ENCODE measurements around the gene PYGM.

Gene PYGM

GRCh38 chr11:64724863-64725532 is 34.8 kb downstream of the PYGM start:
- TF ChIP-seq, protein P1, sequence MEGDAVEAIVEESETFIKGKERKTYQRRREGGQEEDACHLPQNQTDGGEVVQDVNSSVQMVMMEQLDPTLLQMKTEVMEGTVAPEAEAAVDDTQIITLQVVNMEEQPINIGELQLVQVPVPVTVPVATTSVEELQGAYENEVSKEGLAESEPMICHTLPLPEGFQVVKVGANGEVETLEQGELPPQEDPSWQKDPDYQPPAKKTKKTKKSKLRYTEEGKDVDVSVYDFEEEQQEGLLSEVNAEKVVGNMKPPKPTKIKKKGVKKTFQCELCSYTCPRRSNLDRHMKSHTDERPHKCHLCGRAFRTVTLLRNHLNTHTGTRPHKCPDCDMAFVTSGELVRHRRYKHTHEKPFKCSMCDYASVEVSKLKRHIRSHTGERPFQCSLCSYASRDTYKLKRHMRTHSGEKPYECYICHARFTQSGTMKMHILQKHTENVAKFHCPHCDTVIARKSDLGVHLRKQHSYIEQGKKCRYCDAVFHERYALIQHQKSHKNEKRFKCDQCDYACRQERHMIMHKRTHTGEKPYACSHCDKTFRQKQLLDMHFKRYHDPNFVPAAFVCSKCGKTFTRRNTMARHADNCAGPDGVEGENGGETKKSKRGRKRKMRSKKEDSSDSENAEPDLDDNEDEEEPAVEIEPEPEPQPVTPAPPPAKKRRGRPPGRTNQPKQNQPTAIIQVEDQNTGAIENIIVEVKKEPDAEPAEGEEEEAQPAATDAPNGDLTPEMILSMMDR (IDR thresholded peaks at IDR 0.05), result no peak
- TF ChIP-seq ZFX (IDR thresholded peaks at IDR 0.05; ENCODE audit: borderline replicate concordance), result no peak
- no peak overlapping the region for H3K27ac ChIP-seq

DNA sequence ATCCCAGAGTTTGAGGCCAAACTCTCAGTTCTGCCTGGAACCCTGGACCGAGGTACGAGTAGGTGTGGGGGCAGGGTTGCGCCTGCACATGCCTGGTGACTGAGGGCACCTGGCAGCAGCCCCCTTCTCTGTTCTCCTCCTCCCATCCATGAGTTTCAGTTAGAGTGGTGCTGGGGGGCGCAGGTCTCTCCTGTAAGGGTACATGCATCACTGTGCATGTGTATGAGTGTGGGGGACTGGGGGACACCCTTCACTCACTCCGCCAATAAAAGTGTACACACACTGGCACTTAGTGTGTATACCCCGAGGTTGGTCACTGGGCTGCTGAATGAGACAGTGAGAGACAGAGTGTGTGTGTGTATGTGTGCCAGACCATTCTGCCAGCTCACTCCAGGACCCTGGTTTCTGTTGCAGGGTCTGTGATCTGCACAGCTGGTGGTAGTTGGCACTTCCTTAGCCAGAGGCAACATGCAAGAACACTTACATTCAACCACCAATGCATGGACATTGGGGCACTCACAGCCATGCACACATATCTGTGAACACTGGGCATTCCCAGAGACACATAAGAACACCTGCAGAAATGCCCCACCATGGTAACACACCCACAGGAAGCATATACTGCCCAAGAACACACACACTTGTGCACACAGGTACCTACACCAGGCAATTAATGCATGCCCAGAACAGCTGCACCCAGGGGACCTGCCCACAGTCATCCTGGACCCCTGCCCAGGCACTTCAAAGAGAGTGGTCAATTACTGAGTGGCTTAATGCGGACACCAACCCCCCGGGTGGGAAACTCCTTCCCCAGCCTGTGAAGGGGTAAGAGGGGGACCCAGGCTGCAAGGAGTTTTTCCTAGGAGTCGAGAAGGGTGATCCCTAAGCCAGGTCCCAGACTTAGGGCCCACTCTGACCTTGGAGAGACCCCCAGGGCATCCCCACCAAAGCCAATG is 35.6 kb downstream of the PYGM start:
- TF ChIP-seq, protein P1 (IDR thresholded peaks at IDR 0.05), result no peak
- TF ChIP-seq ZFX (IDR thresholded peaks at IDR 0.05; ENCODE audit: borderline replicate concordance), result no peak
- H3K27ac ChIP-seq, result no peak overlapping the region

- TF ChIP-seq ZFX (IDR thresholded peaks at IDR 0.05; ENCODE audit: borderline replicate concordance), result no peak
- TF ChIP-seq, protein P1 (IDR thresholded peaks at IDR 0.05), result peak; percentile 99
- H3K27ac ChIP-seq, result no peak within 1 kb of the TSS
Measured at GRCh38 chr11:64723117-64723906, 36.5 kb downstream of the PYGM start, which contains the start of gene NRXN2. NRXN2 (minus strand) TSS chr11:64723197; CDS start chr11:64713699, 9,498 bp downstream.

DNA sequence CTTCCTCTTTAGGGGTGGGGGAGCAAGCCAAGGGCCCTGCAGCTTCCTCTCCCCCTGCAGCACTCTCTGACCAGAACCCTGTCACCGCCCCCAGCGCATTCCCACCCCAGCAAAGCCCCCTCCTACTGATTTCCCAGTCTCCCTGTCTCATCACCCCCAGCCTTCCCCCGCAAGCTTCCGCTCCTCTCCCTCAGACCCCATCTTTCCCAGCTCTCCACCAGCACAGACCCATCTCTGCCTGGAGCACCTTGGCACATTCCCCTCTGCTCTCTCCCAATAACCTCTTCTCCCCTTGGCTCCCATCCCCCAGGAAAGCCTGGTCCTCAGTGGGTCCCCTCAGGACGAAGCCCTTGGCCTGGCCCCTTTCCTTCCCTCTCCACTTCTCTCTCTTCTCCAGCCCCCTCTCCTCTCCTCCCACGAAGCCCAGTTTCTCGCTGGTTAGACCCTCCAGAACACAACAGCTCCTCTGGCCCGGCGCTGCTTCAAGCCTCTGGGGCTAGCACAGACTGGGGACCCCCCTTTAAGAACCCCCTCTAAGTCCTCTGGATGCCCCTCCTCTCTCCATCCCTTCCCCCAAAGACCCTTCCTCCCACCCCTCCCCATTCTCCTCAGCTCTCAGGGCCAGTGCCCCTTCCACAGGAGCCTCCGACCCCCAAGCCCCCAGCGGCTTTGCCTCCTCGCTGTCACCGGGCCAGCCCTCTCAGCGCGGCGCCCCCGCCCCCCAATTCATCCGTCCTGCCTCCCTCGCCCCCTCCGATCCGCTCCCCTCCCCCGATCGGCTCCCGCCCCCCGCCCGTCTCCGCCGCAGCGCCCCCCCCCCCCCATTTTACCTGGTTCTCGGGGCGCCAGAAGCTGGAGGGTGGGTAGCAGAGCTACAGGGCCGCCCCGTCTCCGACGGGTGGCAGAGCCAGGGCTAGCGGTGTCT is 37.4 kb downstream of the PYGM start:
- TF ChIP-seq ZFX (IDR thresholded peaks at IDR 0.05; ENCODE audit: borderline replicate concordance), result no peak
- TF ChIP-seq, protein P1 (IDR thresholded peaks at IDR 0.05), result no peak
- H3K27ac ChIP-seq, result no peak overlapping the region

- no peak for TF ChIP-seq ZFX (IDR thresholded peaks at IDR 0.05; ENCODE audit: borderline replicate concordance)
- TF ChIP-seq, protein P1 (IDR thresholded peaks at IDR 0.05), result no peak
- H3K27ac ChIP-seq, result no peak overlapping the region
Measured at GRCh38 chr11:64721359-64721699, 38.4 kb downstream of the PYGM start.

- H3K27ac ChIP-seq, result no peak overlapping the region
- TF ChIP-seq, protein P1 (IDR thresholded peaks at IDR 0.05), result no peak
- no peak for TF ChIP-seq ZFX (IDR thresholded peaks at IDR 0.05; ENCODE audit: borderline replicate concordance)
Measured at GRCh38 chr11:64720640-64721358, 39.0 kb downstream of the PYGM start.
